Activated T-cell treated with anti-CD3 and anti-CD28 coated beads for 48 hours (primary cell): ENCODE results near the gene SCNN1G.
"Not testable (repeated sequence)": the region's sequence is repeated elsewhere in the genome, so short reads cannot be mapped to it uniquely, and the experiment has no call there.

Experiments used
- DNase-seq: peaks from one replicate; pipeline ENCODE4 v3.0.0-alpha.2; 2020; ENCODE audit warnings: low read depth

Gene SCNN1G

GRCh38 chr16:23253650-23254049 lies 71.1 kb downstream of the SCNN1G start:
- DNase-seq = not testable (repeated sequence)

- no peak for DNase-seq
Observed at GRCh38 chr16:23254338-23254737, 71.8 kb downstream of the SCNN1G start.

GRCh38 chr16:23255000-23255399 lies 72.5 kb downstream of the SCNN1G start:
- no peak for DNase-seq

GRCh38 chr16:23256440-23256839 lies 73.9 kb downstream of the SCNN1G start:
- DNase-seq = no peak

GRCh38 chr16:23257682-23258081 lies 75.1 kb downstream of the SCNN1G start:
- DNase-seq = no peak

- no peak for DNase-seq
Observed at GRCh38 chr16:23258919-23259237, 76.3 kb downstream of the SCNN1G start.
